ENCODE results near the gene NRF1. TPM values are rescaled to one million over a fixed set of nuclear protein-coding genes. Genes with fewer than 3 reads are reported as not detected.
"Not testable (repeated sequence)": the region's sequence is repeated elsewhere in the genome, so short reads cannot be mapped to it uniquely, and the experiment has no call there.

NRF1 gene
- total RNA-seq, 1 experiment from 2014 or later = 19.3 TPM

- H3K9ac ChIP-seq (ENCODE audit: extremely low read depth, insufficient read length, low read length) = no peak overlapping the region
- H3K9me3 Mint-ChIP-seq = peaks cover 11 to 17% of the 10 kb centered on the region in 2 experiments
- no peaks in the 10 kb centered on the region for H3K79me1 ChIP-seq (ENCODE audit: insufficient read depth, low read depth, low read length, poor library complexity, severe bottlenecking)
- no peak overlapping the region for H3K27ac ChIP-seq (ENCODE audit: insufficient read length, low read depth, low read length)
- H4K20me1 ChIP-seq (ENCODE audit: control insufficient read depth, insufficient read depth, insufficient read length) = no peaks in the 10 kb centered on the region
- H2BK12ac ChIP-seq (ENCODE audit: insufficient read length, low read depth, low read length) = no peak overlapping the region
- no peak overlapping the region for H2BK5ac ChIP-seq (ENCODE audit: insufficient read length, low read length)
- H3K23ac ChIP-seq (ENCODE audit: insufficient read length, low read depth, low read length) = no peak overlapping the region
- no peak overlapping the region for H2BK15ac ChIP-seq (ENCODE audit: low read depth, low read length)
- TF ChIP-seq CTCF (conservative IDR thresholded peaks at IDR 0.05) = no peak
- no peak overlapping the region for H3K27ac Mint-ChIP-seq
- no peak overlapping the region for H2BK120ac ChIP-seq (ENCODE audit: low read depth, low read length, poor library complexity, severe bottlenecking)
- no peak overlapping the region for H3K56ac ChIP-seq (ENCODE audit: insufficient read length, low read depth, low read length)
- no peak overlapping the region for H3T11ph ChIP-seq (ENCODE audit: low read length)
- no peak overlapping the region for H3K14ac ChIP-seq (ENCODE audit: insufficient read depth, low read length)
- H3K4ac ChIP-seq (ENCODE audit: low read depth, low read length) = no peak overlapping the region
- H2BK20ac ChIP-seq (ENCODE audit: low read depth, low read length, poor library complexity, severe bottlenecking) = no peak overlapping the region
- H3K9me3 ChIP-seq (ENCODE audit: control insufficient read depth, low read depth, low read length) = peaks cover 5% of the 10 kb centered on the region
- DNase-seq = no peak
- no peak overlapping the region for H4K8ac ChIP-seq (replicated peaks; ENCODE audit: insufficient read length, low read depth, low read length)
- H3K4me3 Mint-ChIP-seq = no peak overlapping the region
- H3K27me3 Mint-ChIP-seq (ENCODE audit: low read depth) = 0 out of 2 replicates have a peak, but pooled peaks cover 2% of the 10 kb centered on the region
- H3K23me2 ChIP-seq (ENCODE audit: insufficient read length, low read depth, low read length, poor library complexity, severe bottlenecking) = no peaks in the 10 kb centered on the region
- no peak overlapping the region for H3K18ac ChIP-seq (ENCODE audit: insufficient read length, low read depth, low read length)
- no peak overlapping the region for H2AFZ ChIP-seq (ENCODE audit: low read length)
- H3K79me2 ChIP-seq (ENCODE audit: insufficient read depth, low read length) = no peaks in the 10 kb centered on the region
- H2AK5ac ChIP-seq (ENCODE audit: insufficient read length, low read length) = no peak overlapping the region
- no CpG with 5 or more reads among the region's 4 CpGs for WGBS (ENCODE audit: extremely low coverage, insufficient read length, low lambda C conversion rate)
- H3K27me3 ChIP-seq (ENCODE audit: insufficient read depth, low read length) = no peaks in the 10 kb centered on the region
- H4K91ac ChIP-seq (ENCODE audit: insufficient read length, low read depth, low read length) = no peak overlapping the region
- no peak overlapping the region for H3K4me2 ChIP-seq (ENCODE audit: insufficient read depth, insufficient read length, low read length)
- peaks cover 3 to 6% (median 4%) of the 10 kb centered on the region in 3 experiments; a peak in 4 of 7 replicates for H3K36me3 Mint-ChIP-seq (ENCODE audit: insufficient read depth in 1 of 3, low read depth in 3 of 3)
- H3K4me1 Mint-ChIP-seq = peaks cover 0 to 7% of the 10 kb centered on the region in 2 experiments; a peak in 2 of 4 replicates
- no peaks in the 10 kb centered on the region for H3K4me1 ChIP-seq (ENCODE audit: insufficient read depth, low read length)
- H4K5ac ChIP-seq (ENCODE audit: insufficient read length, low read depth, low read length) = no peak overlapping the region
Observed at GRCh38 chr7:129591868-129592267, 19.7 kb upstream of the NRF1 start.

- not testable (repeated sequence) for H3K79me2 ChIP-seq (ENCODE audit: insufficient read depth, low read length); H3K9me3 ChIP-seq (ENCODE audit: control insufficient read depth, low read depth, low read length); H3T11ph ChIP-seq (ENCODE audit: low read length); DNase-seq; H4K91ac ChIP-seq (ENCODE audit: insufficient read length, low read depth, low read length); H3K4me3 Mint-ChIP-seq; H3K23ac ChIP-seq (ENCODE audit: insufficient read length, low read depth, low read length); H3K27me3 Mint-ChIP-seq (ENCODE audit: low read depth); H3K9me3 Mint-ChIP-seq; H3K9ac ChIP-seq (ENCODE audit: extremely low read depth, insufficient read length, low read length); H3K4me2 ChIP-seq (ENCODE audit: insufficient read depth, insufficient read length, low read length); H3K79me1 ChIP-seq (ENCODE audit: insufficient read depth, low read depth, low read length, poor library complexity, severe bottlenecking); H2AK5ac ChIP-seq (ENCODE audit: insufficient read length, low read length); H3K56ac ChIP-seq (ENCODE audit: insufficient read length, low read depth, low read length); H3K27ac Mint-ChIP-seq; H3K27me3 ChIP-seq (ENCODE audit: insufficient read depth, low read length); H3K14ac ChIP-seq (ENCODE audit: insufficient read depth, low read length); H3K18ac ChIP-seq (ENCODE audit: insufficient read length, low read depth, low read length); H2BK12ac ChIP-seq (ENCODE audit: insufficient read length, low read depth, low read length); H3K4me1 ChIP-seq (ENCODE audit: insufficient read depth, low read length); H2BK5ac ChIP-seq (ENCODE audit: insufficient read length, low read length); H4K8ac ChIP-seq (replicated peaks; ENCODE audit: insufficient read length, low read depth, low read length); H4K5ac ChIP-seq (ENCODE audit: insufficient read length, low read depth, low read length); H2BK20ac ChIP-seq (ENCODE audit: low read depth, low read length, poor library complexity, severe bottlenecking); H2BK15ac ChIP-seq (ENCODE audit: low read depth, low read length); H3K23me2 ChIP-seq (ENCODE audit: insufficient read length, low read depth, low read length, poor library complexity, severe bottlenecking); H4K20me1 ChIP-seq (ENCODE audit: control insufficient read depth, insufficient read depth, insufficient read length); H2BK120ac ChIP-seq (ENCODE audit: low read depth, low read length, poor library complexity, severe bottlenecking); H3K27ac ChIP-seq (ENCODE audit: insufficient read length, low read depth, low read length); H3K4ac ChIP-seq (ENCODE audit: low read depth, low read length); H3K36me3 Mint-ChIP-seq (ENCODE audit: insufficient read depth in 1 of 3, low read depth in 3 of 3); H2AFZ ChIP-seq (ENCODE audit: low read length)
- no CpG with 5 or more reads among the region's 6 CpGs for WGBS (ENCODE audit: extremely low coverage, insufficient read length, low lambda C conversion rate)
- peaks cover 0 to 12% of the 10 kb centered on the region in 2 experiments; a peak in 2 of 4 replicates for H3K4me1 Mint-ChIP-seq
Observed at GRCh38 chr7:129596386-129596785, 15.1 kb upstream of the NRF1 start.
